Measurements from ENCODE around the gene GLIPR2.

- TF ChIP-seq, protein P1, sequence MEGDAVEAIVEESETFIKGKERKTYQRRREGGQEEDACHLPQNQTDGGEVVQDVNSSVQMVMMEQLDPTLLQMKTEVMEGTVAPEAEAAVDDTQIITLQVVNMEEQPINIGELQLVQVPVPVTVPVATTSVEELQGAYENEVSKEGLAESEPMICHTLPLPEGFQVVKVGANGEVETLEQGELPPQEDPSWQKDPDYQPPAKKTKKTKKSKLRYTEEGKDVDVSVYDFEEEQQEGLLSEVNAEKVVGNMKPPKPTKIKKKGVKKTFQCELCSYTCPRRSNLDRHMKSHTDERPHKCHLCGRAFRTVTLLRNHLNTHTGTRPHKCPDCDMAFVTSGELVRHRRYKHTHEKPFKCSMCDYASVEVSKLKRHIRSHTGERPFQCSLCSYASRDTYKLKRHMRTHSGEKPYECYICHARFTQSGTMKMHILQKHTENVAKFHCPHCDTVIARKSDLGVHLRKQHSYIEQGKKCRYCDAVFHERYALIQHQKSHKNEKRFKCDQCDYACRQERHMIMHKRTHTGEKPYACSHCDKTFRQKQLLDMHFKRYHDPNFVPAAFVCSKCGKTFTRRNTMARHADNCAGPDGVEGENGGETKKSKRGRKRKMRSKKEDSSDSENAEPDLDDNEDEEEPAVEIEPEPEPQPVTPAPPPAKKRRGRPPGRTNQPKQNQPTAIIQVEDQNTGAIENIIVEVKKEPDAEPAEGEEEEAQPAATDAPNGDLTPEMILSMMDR (optimal IDR thresholded peaks at IDR 0.05 in 1 of 3, IDR thresholded peaks at IDR 0.05 in 1 of 3, conservative IDR thresholded peaks at IDR 0.05 in 1 of 3; ENCODE audit: extremely low read depth in 1 of 3, insufficient read depth in 2 of 3, low read length in 3 of 3): no peak
- TF ChIP-seq EZH2 (IDR thresholded peaks at IDR 0.05; ENCODE audit: low read length): no peak
Observed at GRCh38 chr9:36119476-36119875, 17.1 kb upstream of the GLIPR2 start.

Data from keratinocyte (primary cell).